DMS153 (cell line): ENCODE measurements around the gene PCYT2.

Source experiments
- DNase-seq: peaks from one replicate; lab custom pipeline; 2025; lab: John Stamatoyannopoulos, UW

Gene PCYT2

DNA sequence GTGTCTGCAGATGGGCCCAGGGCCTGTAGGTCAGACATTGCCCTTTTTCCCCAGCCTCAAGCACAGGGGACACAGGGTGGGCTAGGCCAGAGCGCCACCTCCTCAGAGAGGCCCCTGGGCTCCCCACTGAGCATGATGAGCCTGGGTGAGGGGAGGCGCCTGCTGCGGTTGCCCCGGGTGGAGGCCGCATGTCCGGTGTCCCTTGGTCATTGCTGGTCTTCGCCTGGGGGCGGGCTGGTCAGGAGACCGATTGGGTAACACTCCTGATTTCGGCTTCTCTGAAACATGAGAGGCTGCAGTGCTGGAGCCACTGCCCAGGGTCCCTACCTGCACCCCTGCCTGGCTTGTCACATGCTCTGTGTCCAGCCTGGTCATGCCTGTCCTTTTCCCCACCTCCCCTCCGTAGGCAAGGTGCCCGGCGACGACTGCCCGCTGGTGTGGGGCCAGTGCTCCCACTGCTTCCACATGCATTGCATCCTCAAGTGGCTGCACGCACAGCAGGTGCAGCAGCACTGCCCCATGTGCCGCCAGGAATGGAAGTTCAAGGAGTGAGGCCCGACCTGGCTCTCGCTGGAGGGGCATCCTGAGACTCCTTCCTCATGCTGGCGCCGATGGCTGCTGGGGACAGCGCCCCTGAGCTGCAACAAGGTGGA is 11.6 kb downstream of the PCYT2 start:
- no peak for DNase-seq

DNA sequence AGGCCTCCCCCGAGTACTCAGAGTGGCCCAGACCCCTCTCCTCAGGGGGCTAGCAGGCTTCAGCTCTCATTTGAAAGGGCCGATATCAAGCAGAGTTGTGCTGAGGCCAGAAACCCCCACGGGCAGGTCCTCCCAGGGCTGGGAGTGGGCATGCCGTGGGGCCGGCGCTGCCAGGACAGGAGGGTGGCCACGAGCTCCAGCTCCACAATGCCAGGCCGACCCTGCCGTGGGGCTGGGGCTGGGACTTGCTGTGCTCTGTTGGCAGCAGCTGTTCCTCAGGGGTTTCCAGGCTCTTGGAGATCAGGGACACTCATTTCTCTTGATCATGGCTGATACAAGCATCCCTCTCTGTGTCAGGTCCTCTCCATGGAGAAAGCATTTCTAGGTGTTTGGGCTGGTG is 12.3 kb downstream of the PCYT2 start:
- no peak for DNase-seq

DNA sequence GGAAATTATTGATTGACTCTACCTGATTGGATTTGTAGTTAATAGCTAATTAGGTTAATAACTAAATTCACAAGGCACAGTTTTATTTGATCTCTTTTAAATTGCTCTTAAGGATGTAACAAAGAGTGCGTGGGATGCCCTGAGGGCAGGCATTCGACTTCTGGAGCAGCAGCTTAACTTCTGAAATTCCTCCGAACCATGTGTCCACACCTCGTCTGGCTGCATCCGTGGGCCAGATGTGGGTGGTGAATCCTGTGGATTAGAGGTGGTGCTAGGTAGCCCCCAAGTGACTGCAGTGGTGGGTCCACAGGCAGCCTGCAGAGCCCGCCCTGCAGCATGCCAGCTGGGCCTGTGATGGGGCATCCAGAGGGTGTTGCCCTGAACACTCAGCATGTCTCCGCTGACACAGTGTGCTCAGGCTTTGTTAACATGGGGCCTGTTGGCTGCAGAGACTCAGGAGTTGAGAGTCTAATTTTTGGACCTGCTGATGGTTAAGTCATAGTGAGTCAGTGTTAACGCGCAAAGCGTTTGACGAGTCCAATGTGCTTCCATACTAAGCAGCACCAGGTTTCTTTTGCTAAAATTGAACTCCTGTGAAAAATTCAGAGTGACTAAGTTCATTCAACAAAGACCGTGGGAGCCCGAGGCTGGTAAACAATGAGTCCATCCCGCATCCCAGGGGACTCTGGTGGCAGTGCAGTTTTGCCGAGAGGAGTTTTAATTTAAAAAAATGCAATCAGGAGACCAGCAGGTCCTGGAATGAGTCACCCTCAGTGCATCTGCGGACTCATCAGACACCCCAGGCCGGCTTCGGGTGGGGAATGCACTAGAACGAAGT is 13.0 kb downstream of the PCYT2 start:
- DNase-seq: no peak

DNA sequence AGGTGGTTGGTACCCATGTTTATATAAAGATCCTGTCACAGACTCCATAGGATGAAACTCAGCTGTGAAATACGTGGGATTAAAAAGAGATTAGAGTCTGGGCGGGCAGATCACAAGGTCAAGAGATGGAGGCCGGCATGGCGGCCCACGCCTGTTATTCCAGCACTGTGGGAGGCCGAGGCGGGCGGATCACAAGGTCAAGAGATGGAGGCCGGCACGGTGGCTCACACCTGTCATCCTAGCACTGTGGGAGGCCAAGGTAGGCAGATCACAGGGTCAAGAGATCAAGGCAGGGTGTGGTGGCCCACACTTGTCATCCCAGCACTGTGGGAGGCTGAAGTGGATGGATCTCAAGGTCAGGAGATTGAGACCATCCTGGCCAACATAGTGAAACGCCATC is 15.8 kb downstream of the PCYT2 start:
- no peak for DNase-seq

DNA sequence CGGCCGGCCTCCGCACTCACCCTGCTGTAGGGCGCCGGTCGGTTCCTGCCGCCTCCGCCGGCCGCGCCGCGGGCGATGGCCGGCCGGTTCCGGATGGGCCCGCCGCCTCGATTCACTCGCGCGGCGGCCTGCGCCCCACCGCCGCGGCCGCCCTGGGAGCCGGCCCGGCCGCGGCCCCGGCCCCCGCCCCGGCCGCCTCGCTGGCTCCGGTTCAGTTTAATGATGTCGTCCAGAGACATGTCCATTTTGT is 20.0 kb downstream of the PCYT2 start:
- DNase-seq: no peak

DNA sequence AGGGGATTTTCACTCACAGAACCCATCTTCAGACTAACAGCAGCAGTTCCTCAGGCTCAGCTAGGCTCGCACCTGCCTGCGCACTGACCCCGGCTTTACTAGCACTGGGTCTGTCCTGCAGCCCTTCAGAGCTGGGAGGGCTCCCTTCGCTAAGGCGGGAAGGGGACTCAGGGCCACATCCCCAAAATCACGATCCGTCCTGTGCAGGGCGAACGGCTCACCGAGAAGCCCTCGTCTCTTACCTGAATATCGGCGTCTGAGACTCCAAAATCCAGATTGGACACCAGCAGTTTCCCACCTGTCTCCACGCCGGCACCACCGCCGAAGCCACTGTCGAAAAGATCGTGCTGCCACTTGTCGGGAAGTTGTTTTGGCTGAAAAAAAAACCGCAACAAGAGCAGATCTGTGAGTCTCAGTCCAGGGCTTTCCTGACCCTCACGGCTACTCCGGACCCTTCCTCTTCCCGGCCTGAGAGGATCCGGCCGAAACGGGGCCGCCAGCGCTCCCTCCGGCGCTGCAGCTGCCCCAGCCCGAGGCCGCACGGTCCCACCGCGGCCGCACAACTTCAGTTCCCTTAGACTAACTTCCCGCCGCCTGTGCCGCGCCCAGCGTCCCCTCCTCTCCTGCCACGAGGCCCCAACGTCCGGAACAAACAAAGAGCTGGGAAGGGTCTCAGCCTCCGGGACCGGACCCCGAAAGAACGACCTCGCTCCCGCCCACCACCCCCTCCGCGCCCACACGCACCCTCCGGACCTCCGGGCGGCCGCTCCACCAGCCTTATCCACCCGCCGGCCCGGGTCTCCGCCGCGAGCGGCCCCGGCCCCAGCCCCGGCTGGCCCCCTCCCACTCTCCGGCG is 20.5 kb downstream of the PCYT2 start:
- DNase-seq: no peak

DNA sequence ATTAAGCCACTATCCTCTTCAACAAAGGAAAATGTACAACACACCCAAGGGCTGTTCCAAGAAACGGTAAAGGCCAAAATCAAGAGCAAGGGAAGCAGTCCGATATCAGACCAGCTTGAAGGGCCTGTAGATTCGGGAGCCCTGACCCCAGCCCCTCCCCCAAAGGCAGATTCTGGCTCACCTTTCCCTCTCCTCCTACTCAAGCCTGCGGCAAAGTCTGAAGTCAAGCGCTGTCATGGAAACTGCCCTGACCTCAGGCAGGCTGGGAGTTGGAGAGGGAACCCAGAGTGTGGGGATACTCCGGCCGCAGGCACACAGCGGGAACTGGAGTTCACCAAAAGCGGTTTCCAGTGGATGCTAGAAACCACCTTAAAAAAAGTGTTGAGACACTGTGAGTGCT is 21.6 kb downstream of the PCYT2 start:
- no peak for DNase-seq

DNA sequence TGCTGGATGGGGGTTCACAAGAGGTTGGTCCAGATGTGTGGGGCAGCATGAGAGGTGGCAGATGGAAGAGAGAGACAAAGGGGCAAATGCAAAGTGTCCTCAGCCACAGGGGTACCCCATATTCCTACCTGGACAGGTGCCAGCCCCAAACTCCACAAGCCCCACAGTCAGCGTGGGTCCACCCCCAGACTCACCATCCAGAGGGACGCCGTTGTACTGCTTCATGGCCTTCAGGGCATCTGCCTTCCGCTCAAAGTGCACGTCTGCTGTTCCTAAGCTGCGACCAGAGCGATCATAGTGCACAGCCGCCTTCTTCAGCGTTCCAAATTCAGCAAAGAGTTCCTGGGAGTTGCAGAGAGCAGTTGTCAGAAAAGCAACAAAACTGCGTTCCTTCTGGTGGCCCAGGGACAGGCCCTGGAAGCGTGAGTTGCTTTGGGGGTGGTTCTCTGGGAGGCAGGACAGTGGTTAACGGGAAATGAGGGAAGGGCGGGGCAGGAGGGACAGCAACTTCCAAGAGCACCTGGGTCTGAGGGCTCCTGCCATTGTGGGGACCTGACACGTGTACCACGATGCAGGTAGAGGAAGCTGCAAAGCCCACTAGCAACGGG is 22.1 kb downstream of the PCYT2 start:
- DNase-seq: no peak

DNA sequence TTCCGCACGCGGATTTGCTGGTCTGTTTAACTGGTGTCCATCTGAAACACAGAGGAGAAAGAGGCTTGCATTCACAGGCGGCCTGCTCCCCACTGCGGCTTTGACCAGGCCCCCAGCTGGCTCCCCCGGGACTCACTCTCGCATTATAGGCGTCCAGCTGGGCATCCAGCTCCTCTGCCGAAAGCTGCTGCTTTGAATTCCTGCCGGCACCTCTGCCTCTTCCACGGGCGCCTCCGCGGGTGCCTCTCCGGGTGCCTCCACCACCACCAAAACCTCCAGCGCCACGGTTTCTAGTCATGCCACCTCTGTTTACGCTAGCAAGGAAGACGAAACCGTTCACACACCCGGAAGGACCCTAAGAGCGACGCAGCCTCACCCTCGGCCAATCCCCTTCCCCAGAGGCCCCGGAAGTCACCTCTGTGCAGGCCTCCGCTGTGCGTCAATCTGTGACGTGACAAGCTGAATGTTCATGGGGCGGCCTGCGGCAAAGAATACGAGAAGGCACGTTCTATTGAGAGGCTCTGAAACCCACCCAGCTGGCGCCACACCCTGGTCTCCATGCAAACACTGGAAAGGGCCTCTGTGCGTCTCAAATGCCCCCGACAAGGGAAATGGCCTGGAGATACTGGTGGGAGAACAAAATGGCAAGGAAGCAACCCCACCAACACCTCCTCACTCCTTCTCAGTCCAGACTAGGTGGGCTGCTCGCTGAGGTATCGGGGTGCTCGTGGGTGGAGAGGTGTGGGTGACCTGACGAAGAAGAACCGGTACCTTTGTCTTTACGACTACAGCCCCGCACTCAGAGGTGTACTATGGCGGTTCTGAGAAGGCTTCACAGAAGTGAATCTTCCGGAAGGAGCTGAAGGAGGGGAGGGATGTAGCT is 22.9 kb downstream of the PCYT2 start:
- DNase-seq: no peak

DNA sequence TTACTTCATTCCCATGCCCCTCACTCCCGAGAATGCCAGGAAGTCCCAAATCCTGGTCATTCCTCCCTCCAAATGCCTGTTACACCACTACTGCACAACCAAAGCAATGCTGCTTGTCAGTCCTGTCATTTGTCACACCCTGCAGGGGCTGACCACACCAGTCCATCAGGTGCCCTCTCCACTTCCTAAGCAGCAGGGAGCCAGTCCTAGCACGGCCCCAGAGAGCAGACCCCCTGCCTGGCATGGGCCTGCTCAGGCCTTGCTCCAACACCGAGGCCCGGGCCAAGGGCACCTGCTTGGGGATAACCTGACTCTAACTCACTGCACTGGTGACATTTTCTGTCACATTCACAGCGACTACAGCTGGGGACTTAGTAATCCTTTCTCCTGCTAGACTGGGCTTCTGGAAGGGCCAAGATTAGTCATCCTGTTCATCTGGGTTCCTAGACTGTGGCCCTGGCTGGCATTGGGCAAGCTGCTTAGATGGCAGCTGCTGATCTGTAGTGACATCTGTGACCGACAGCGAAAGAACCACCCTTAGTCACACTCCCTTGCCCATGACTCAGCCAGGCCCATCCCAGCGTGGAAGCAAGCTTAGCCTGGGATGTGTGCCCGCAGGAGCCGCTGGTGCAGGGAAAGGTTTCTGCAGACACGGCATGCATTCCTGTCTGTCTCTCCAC is 25.2 kb downstream of the PCYT2 start:
- DNase-seq: no peak

DNA sequence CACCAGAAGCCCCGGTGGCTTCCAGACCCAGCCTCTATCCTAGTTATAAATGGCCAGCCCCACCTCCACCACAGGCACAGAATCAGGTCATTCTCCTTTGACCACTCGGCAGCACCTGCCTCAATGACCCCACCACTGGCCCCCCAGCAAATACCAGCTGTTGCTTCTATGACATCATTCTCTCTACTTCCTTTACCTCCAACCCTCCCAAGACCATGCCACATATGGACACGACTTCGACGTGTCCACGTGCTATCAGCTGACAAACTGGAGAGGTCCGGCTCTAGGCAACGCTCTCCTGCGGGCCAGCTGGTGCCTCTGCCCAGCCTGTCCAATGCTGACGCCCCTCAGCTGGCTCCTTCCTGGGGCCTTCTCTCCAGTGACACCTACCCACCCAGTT is 25.7 kb downstream of the PCYT2 start:
- no peak for DNase-seq

DNA sequence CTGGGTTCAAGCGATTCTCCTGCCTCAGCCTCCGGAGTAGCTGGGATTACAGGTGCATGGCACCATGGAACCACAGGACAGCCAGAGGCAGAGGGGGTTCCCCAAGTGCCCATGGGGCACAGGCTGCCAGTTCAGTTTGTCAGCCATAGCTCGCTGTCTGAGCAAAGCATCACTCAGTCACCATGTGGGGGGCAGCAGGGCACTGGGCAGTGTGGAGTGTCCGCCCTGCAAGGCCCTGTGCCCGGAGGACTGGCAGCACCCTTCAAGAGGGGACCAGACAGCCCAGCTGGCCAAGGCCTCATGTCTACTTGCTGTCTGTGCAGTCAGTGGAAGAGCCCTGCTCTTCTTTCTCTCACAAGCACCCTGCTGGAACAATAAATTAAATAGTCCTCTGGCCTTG is 26.2 kb downstream of the PCYT2 start:
- DNase-seq: no peak

DNA sequence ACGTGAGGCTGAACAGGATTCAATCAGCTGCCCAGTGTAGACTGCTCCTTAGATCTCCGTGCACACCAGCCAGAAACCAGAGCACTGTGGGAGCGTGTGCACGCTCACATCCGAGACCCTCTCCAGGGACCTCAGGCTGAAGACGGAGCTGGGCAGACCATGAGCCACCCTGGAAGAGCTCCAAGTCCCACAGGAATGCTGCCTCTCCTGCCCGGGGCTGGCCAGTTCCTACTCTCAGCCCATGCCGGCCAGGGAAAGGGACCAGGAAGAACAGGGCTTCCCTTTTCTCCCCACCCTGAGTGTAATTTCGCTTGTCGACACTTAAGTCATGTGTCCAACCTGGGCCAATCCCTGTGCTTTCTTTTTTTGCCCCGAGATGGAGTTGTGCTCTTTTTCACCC is 26.7 kb downstream of the PCYT2 start:
- DNase-seq: no peak

DNA sequence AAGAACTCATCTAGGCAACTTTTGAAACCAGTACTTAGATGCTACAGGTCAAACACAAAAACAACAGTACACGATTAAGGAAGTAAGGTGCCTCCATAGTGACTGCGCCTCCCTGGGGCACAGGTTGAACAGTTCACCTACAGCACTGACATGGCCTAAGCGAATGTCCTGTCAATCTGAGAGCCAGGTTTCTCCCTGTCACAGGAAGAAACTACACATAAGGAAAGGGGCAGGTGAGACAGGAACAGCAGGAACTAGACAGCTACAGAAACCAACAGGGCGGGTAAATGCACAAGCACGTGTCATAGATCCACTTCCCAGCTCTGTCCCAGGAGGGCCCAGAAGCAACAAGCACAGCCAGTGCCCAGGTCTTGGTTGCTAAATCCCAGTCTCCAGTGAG is 32.1 kb downstream of the PCYT2 start:
- DNase-seq: no peak

DNA sequence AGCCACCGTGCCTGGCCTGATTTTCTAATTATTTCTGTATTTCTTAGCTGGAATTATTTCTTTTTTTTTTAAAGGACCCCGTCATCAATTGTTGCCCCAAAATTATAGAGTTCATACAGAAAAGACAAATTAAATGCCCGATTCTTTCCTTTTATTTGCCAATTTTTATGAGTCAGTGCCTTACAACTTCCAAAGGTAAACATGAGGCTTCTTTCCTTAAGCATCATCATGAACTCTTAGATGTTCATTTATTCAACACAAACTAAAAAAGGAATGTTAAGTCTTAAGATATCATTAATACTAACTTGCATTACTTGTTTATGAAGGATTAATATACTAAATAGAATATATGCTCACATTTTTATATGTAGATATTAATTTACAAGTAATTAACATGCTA is 32.9 kb downstream of the PCYT2 start:
- no peak for DNase-seq

DNA sequence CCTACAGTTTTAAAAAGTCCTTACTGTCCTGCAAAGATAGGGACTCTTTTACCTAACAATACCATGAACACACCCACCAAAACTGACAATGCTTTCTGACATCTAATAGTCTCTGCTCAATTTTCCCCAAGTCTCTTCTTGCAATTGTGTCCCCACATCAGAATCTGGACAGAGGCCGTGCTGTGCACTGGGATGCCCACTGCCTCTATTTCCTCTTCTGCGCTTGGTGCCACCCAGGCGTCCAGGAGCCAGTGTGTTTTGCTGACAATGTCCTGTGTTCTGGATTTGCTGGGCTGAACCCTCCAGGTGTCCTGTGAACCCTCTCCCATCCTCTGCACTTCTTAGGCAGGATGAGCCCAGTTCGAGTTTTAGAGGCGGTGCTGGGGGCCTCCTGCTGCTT is 33.6 kb downstream of the PCYT2 start:
- DNase-seq: no peak

DNA sequence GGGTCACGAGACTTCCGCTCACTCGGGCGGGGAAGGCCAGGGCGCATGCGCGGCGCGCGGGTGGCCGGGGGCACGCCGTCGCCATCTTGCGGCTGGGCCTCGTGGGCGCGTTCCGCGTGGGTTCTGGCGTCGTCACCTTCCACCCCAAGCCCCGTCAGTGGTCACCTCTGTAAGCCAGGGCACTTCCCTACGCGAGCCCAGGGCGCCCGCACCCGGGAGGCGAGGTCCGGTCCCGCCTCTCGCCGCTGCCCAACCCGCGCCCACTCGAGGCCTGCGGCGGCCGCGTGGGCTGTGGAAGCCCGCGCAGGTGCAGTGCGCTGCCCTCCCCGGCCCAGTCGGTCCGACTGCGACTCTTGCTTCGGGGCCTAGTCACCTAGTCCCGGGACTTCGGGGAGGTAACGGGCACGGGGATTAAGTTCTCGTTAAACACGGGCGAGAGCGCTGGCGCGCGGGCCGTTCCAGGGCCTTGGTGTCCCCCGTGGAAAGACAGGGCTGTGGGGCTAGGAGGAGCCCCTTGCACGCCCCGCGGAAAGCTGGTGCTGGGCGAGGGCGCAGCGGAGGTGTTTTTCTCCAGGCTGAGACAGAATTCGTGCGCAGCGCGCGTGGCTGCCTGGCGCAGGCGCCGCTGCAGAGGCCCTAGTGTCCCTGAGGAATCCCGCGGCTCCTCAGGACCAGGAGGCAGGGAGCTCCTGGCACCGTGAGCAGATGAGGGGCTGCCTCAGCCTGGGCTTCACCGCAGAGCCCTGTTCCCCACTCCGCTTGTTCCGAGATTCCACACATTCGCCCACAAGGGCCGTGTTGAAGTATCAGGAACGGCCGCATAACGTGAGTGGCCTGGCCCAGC is 39.6 kb downstream of the PCYT2 start:
- peak; percentile 71 for DNase-seq

DNA sequence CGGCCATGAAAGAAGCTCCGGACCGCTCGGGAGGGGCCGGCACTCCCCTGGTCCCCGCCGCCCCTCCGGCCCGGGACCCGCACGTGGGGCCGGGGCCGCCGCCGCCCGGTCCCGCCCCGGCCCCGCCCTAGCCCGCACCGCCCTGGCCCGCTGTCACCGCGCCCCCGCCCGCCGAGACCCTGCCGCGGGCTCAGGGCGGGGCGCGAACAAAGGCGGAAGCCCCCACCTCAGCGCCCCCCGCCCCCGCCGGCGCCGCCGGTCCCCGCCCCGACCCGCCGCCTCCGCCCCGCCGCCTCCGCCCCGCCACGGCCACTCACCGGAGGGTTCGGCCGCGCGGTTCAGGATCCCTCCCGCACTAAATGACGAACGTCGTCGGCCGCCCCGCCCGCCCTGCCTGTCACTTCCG is 40.2 kb downstream of the PCYT2 start, which contains the start of gene ARHGDIA:
Gene ARHGDIA, minus strand, starts transcription at position 357 of the 406 bp plus-strand sequence. CDS start 1,407 bp downstream, outside the sequence.
- DNase-seq: no peak

DNA sequence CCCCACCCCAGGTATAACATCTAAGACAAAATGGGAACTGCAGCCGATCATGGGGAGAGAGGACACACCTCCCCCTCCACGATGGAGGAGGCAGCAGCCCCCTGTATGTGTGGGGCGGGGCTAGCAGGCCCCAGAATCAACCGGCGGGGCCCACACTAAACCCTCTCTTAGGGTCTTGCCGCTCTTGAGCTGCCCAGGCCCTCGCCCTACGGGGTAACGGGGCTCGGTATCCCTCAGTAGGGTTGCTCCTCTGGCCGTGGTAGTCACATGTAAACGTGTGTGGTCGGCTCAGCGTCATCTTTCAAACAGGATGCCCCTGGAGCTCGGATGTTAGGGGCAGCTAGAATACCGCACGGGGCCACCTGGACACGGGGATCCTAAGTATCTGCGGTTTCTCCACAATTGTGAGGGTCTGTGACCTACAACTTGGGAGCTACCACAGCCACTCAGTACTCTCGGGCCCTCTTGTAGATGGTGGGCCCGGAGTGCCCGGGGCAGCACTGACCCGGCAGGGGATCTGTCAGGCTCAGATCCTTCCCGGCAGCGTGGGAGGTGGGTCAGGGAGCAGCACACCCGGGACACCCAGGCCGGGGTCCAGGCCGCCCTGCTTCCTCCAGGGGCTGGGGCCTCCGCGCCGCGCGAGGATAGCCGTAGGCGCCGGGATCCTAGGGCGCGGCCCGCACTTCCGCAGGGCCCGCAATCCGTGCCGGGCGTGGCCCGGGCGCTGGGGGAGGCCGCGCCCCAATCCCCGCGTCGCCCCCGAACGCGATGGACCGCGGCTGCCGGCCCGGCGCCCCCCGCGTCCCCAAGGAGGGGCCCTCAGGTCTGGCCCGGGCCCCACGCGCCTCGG is 40.8 kb downstream of the PCYT2 start:
- no peak for DNase-seq
